Osteocyte (in vitro differentiated cells): Measurements from ENCODE around the gene PLPP3. TPM values are rescaled to one million over a fixed set of nuclear protein-coding genes. Genes with fewer than 3 reads are reported as not detected.

Experiments
- DNase-seq: peaks from one replicate; pipeline ENCODE4 v3.0.0; 2021; ENCODE audit warnings: mixed read lengths; ENCODE audit not compliant: unreplicated experiment; ENCODE audit errors: extremely low spot score
- H3K27ac Mint-ChIP-seq: one replicate; pipeline ENCODE4 v1.8.0; 2021; ENCODE audit warnings: mild to moderate bottlenecking, mixed read lengths; ENCODE audit not compliant: unreplicated experiment
- H3K27me3 Mint-ChIP-seq: one replicate; pipeline ENCODE4 v1.8.0; 2021; ENCODE audit warnings: mixed read lengths; ENCODE audit not compliant: unreplicated experiment
- H3K36me3 Mint-ChIP-seq: one replicate; pipeline ENCODE4 v1.8.0; 2021; ENCODE audit warnings: mixed read lengths; ENCODE audit not compliant: unreplicated experiment
- H3K4me1 Mint-ChIP-seq: one replicate; pipeline ENCODE4 v1.8.0; 2021; ENCODE audit warnings: mixed read lengths; ENCODE audit not compliant: unreplicated experiment
- H3K4me3 Mint-ChIP-seq: one replicate; pipeline ENCODE4 v1.8.0; 2021; ENCODE audit warnings: mild to moderate bottlenecking, moderate library complexity, mixed read lengths; ENCODE audit not compliant: unreplicated experiment
- H3K9me3 Mint-ChIP-seq: one replicate; pipeline ENCODE4 v1.8.0; 2021; ENCODE audit warnings: mixed read lengths; ENCODE audit not compliant: unreplicated experiment
- CTCF ChIP-seq: fragments of 200-600 bp; sonication (generic); IDR thresholded peaks from 2 replicates; pipeline ENCODE4 v1.5.0; 2021; ENCODE audit warnings: antibody characterized with exemption, mild to moderate bottlenecking, moderate library complexity
- total RNA-seq: library from RNA; stranded (reverse); gene quantifications from 2 replicates; pipeline ENCODE4 v1.2.1, GENCODE V29; 2021

Gene PLPP3
- total RNA-seq, 1 donor from 2014 or later = 157 TPM

- H3K4me3 Mint-ChIP-seq = no peak overlapping the region
- H3K4me1 Mint-ChIP-seq = no peaks in the 10 kb centered on the region
- H3K36me3 Mint-ChIP-seq = peaks cover 7% of the 10 kb centered on the region
- H3K9me3 Mint-ChIP-seq = peaks cover 9% of the 10 kb centered on the region
- H3K27me3 Mint-ChIP-seq = no peaks in the 10 kb centered on the region
- no peak overlapping the region for H3K27ac Mint-ChIP-seq
- DNase-seq = no peak
- no peak for TF ChIP-seq CTCF
Observed at GRCh38 chr1:56590520-56591011, 11.2 kb upstream of the PLPP3 start.

- H3K9me3 Mint-ChIP-seq = peaks cover 9% of the 10 kb centered on the region
- peaks cover 7% of the 10 kb centered on the region for H3K36me3 Mint-ChIP-seq
- peaks cover 4% of the 10 kb centered on the region for H3K4me1 Mint-ChIP-seq
- no peak overlapping the region for H3K27ac Mint-ChIP-seq
- no peaks in the 10 kb centered on the region for H3K27me3 Mint-ChIP-seq
- DNase-seq = no peak
- TF ChIP-seq CTCF = no peak
- H3K4me3 Mint-ChIP-seq = no peak overlapping the region
Observed at GRCh38 chr1:56589369-56589768, 10.0 kb upstream of the PLPP3 start.

GRCh38 chr1:56586502-56586901, 7.1 kb upstream of the PLPP3 start:
- no peak overlapping the region for H3K4me3 Mint-ChIP-seq
- peaks cover 5% of the 10 kb centered on the region for H3K36me3 Mint-ChIP-seq
- H3K27ac Mint-ChIP-seq = no peak overlapping the region

GRCh38 chr1:56585985-56586384, 6.6 kb upstream of the PLPP3 start:
- no peak overlapping the region for H3K4me3 Mint-ChIP-seq
- TF ChIP-seq CTCF = no peak
- peaks cover 9% of the 10 kb centered on the region for H3K9me3 Mint-ChIP-seq
- no peaks in the 10 kb centered on the region for H3K27me3 Mint-ChIP-seq
- H3K4me1 Mint-ChIP-seq = peaks cover 4% of the 10 kb centered on the region
- H3K36me3 Mint-ChIP-seq = peaks cover 5% of the 10 kb centered on the region
- DNase-seq = no peak
- no peak overlapping the region for H3K27ac Mint-ChIP-seq

More at GRCh38 chr1:56586502-56586901, 7.1 kb upstream of the PLPP3 start:
- DNase-seq = no peak
- Mint-ChIP-seq H3K9me3 (peaks cover 9% of the 10 kb centered on the region), H3K27me3 (no peaks in the 10 kb centered on the region), H3K4me1 (peaks cover 4% of the 10 kb centered on the region)
- TF ChIP-seq CTCF = no peak

GRCh38 chr1:56584910-56585528, 5.7 kb upstream of the PLPP3 start:
- DNase-seq = no peak
- H3K27me3 Mint-ChIP-seq = no peaks in the 10 kb centered on the region
- peaks cover 11% of the 10 kb centered on the region for H3K4me1 Mint-ChIP-seq
- peak; percentile 88 for TF ChIP-seq CTCF
- peaks cover 5% of the 10 kb centered on the region for H3K36me3 Mint-ChIP-seq
- H3K9me3 Mint-ChIP-seq = peaks cover 9% of the 10 kb centered on the region
- no peak overlapping the region for H3K4me3 Mint-ChIP-seq
- no peak overlapping the region for H3K27ac Mint-ChIP-seq
